Lower leg skin (tissue), 4 donors: ENCODE data around the gene NT5M. TPM values are rescaled to one million over a fixed set of nuclear protein-coding genes. Genes with fewer than 3 reads are reported as not detected.

ENCODE experiments used
- DNase-seq, 2 donors: peaks; one replicate each; pipeline ENCODE4 v3.0.0-alpha.2; 2019; ENCODE audit warnings: low spot score in 2 of 2
- H3K4me3 ChIP-seq: fragments of 200-600 bp; sonication (generic); 2 replicates; pipeline ENCODE4 v1.5.1; 2017; ENCODE audit warnings: mild to moderate bottlenecking, low read depth; ENCODE audit not compliant: poor library complexity, severe bottlenecking
- CTCF ChIP-seq, 3 donors: fragments of 450-650 bp; IDR thresholded peaks; one replicate each; pipeline ENCODE4 v1.5.1; 2016; ENCODE audit warnings: antibody characterized with exemption in 3 of 3, mild to moderate bottlenecking in 3 of 3, moderate library complexity in 2 of 3
- POLR2A ChIP-seq, 2 donors: fragments of 450-650 bp; IDR thresholded peaks; one replicate each; pipeline ENCODE4 v1.6.1; 2016 to 2017; ENCODE audit warnings: antibody characterized with exemption in 2 of 2, mild to moderate bottlenecking in 1 of 2, moderate library complexity in 1 of 2
- WGBS, 2 donors: methylation state at CpG; one replicate each; pipeline ENCODE4 v1.1.5; 2018; 5-methylcytosine and 5-hydroxymethylcytosine counted together
- intact Hi-C: fragments of 100-400 bp; cut with DNase I; formaldehyde crosslinking; loops from one replicate; pipeline ENCODE4 v1.15.0; 2023; ENCODE audit warnings: low total_unique reads
- total RNA-seq, 4 donors: library from RNA; depleted of rRNA; stranded (reverse); fragments of >200 nt; gene quantifications; one replicate each; pipeline ENCODE4 v1.1.0, GENCODE V29; 2016

The NT5M gene
- total RNA-seq, 4 donors from 2014 or later, result 0.53 to 4.5 (median 1.1) TPM

GRCh38 chr17:17370711-17371110, 67.5 kb downstream of the NT5M start:
- no peak overlapping the region for H3K4me3 ChIP-seq
- intact Hi-C loops, result no loop called here
- no peak for DNase-seq
- 87% methylated on average over 4 to 5 of the region's 6 CpGs for WGBS, 2 donors
- no peak for TF ChIP-seq POLR2A (IDR thresholded peaks at IDR 0.05)
- no peak for TF ChIP-seq CTCF (IDR thresholded peaks at IDR 0.05)

GRCh38 chr17:17372856-17373520, 69.8 kb downstream of the NT5M start:
- intact Hi-C loops, result no loop called here
- no peak for DNase-seq
- no peak overlapping the region for H3K4me3 ChIP-seq
- no peak for TF ChIP-seq CTCF (IDR thresholded peaks at IDR 0.05)
- no peak for TF ChIP-seq POLR2A (IDR thresholded peaks at IDR 0.05)
- WGBS, 2 donors, result 80 to 89% methylated on average over 11 of the region's 11 CpGs

- WGBS, 2 donors, result 83 to 90% methylated on average over 6 of the region's 6 CpGs
- intact Hi-C loops, result no loop called here
- H3K4me3 ChIP-seq, result no peak overlapping the region
- TF ChIP-seq POLR2A (IDR thresholded peaks at IDR 0.05) (no peak), CTCF (IDR thresholded peaks at IDR 0.05) (no peak)
- DNase-seq, result no peak
Observed at GRCh38 chr17:17375841-17376240, 72.7 kb downstream of the NT5M start.

GRCh38 chr17:17376362-17376761, 73.2 kb downstream of the NT5M start:
- no peak overlapping the region for H3K4me3 ChIP-seq
- TF ChIP-seq POLR2A (IDR thresholded peaks at IDR 0.05) (no peak), CTCF (IDR thresholded peaks at IDR 0.05) (no peak)
- intact Hi-C loops, result no loop called here
- DNase-seq, result no peak
- 69 to 75% methylated on average over 5 of the region's 5 CpGs for WGBS, 2 donors

- no peak overlapping the region for H3K4me3 ChIP-seq
- TF ChIP-seq CTCF (IDR thresholded peaks at IDR 0.05), result no peak
- TF ChIP-seq POLR2A (IDR thresholded peaks at IDR 0.05), result no peak
- intact Hi-C loops, result no loop called here
- peak in 1 of 2 donors; percentile 59 for DNase-seq
- WGBS, 2 donors, result 56 to 66% methylated on average over 23 of the region's 23 CpGs
Observed at GRCh38 chr17:17377071-17377967, 74.1 kb downstream of the NT5M start.
